H54 (cell line): ENCODE results near the gene DNAJB8.

Experiments
- DNase-seq: peaks from one replicate; pipeline ENCODE4 v3.0.0; 2011; ENCODE audit warnings: low spot score, mixed read lengths; ENCODE audit not compliant: insufficient read length
- FAIRE-seq: peaks from 3 replicates; lab custom pipeline; 2011; peaks lifted over from hg19 to GRCh38; lab: Jason Lieb, UNC
- POLR2A ChIP-seq: IDR thresholded peaks from 2 replicates; pipeline ENCODE4 v1.6.1; 2011; ENCODE audit warnings: low read depth, mild to moderate bottlenecking, low read length

DNAJB8 gene

DNA sequence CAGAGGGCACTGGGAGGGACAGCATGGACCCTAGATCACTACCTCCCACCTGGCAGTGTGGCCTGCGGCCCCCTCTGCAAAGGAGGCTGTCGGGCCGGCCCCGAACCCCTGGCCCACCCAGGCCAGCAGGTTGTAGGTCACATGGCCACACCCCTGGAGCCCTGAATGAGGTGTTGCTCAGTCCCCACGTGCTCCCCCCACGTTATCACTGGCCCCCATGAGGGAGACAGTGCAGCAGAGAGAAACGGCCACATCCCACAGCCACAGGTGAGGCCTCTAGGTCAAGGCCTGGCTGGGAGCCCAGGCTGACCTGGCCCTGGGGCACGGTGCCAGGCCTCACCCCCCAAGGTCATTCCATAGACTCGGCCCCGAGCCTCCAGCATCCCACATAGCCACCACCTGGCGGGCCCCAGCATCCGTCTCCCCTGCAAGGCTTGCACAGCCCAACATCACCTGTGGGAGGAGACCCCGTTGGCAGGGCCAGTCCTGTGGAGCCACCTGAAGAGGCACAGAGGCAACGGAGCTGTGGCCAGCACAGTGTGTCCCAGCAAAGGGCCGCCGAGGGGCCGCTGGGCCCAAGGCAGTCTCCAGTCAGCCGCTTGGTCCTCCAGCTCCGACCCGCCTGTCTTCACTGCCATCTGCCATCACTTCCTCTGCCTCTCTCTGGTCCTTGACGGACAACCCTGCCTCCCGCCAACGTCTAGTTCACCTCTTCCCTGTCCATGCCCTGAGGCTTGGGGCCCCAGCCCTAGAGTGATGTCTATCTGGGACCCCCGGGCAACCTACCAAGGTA lies 53.1 kb downstream of the DNAJB8 start:
- DNase-seq (no peak), FAIRE-seq (no peak)
- no peak for TF ChIP-seq POLR2A

DNA sequence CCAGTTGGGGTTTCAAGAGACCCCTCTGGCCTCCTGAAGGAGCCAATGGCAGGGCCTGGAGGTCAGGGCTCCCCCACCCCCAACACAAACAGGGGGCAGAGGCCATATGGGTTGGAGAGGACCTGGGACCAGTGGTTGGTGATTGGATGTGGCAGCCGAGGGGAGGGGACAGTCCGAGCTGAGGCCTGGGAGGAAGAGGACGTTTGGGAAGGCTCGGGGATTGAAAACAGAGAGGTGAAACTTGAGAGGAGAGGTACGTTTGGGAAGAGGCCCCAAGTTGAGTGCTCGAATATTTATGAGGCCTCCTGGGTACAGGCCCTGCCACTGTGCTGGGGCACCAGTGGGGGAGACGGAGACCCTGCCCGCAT lies 53.7 kb downstream of the DNAJB8 start:
- DNase-seq (no peak), FAIRE-seq (no peak)
- TF ChIP-seq POLR2A = no peak
